HG02623 (cell line): Measurements from ENCODE around the gene SLC38A10.

Experiments used
- ATAC-seq: cut with Tn5 transposase; IDR thresholded peaks from one replicate; pipeline ENCODE4 v1.9.1; 2021; ENCODE audit warnings: moderate library complexity; ENCODE audit not compliant: unreplicated experiment

The SLC38A10 gene

DNA sequence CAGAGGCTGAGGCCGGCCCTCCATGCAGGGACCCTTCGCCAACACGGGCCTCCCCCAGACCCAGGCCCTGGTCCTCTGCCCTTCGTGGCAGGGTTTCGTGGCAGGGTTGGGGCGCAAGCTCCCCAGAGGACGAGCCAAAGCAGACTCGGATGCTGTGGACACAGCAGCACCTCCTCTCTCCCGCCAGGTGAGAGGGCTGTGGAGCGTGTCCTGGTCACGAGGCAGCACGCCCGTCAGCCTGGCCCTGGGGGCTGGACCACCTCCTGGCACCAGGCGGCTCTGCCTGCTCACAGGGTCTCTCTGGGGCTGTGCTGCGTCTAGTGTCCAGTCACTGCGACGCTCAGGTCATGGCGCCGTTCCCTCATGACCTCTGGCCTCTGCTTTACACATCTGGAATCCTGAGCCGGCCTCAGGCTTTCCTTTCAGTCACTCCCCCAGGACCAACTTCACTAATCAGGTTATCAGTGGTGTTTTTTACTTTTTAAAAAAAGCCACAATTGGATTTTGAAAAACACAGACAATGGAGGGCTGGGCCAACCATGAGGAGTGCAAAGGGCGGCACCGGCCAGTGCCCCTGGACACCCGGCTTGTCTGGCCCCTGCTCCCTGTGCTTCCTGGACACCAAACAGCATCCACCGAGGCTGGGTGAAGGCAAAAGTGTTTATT lies 50.6 kb downstream of the SLC38A10 start:
- ATAC-seq: no peak

DNA sequence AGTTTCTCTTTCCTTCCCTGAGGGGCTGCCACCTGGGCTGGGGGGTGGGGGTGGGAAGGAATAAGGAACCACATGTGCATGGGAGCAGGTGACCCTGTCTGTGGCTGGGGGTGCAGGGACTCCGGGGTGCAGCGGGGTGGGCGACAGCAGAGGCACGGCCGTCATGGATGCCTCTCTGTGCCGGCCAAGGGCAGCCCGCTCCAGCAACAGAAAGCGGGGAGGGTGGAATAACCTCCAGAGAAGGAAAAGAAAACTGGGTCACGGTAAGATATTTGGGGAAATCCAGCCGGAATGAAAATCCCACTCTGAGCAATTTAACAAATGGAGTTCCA lies 51.8 kb downstream of the SLC38A10 start:
- ATAC-seq: no peak

DNA sequence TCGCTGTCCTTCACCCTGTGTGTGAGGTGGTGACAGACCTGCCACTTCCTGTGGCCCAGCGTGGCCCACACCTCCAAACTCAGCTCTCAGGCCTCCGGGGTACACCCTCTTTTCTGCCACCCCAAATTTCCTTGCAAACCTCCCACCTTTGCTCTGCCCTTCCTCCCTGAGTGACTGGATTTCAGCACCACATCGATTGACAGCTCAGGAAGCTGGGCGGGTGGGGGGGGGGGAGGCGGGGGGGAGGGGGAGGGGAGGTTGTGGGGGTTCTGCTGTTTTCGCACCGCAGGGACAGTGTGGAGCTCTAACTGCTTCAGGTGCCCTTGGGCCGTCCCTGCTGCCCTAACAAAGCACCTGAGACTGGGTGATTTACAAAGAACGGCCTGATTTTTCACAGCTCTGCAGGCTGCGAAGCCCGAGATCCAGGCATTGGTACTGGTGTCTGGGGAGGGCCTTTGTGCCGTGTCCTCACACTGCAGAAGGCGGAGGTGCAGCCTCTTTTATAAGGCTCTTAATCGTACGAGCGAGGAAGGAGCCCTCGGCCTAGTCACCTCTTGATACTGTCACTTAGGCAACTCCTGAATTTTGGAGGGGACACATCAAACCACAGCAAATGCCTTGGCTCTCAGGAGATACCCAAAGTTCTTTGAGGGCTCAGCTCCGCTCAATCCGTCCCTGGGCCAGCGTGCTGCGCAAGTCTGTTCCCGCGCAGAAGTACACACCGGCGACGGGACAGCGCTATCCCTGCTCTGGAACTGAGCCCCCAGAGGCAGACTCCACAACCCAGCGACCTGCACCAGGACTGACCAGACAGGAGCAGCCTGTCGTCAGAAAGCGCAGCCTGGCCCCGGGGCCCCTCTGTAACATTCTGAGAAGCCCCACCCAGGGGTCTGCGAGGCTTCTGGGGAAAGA lies 52.4 kb downstream of the SLC38A10 start:
- ATAC-seq: no peak

DNA sequence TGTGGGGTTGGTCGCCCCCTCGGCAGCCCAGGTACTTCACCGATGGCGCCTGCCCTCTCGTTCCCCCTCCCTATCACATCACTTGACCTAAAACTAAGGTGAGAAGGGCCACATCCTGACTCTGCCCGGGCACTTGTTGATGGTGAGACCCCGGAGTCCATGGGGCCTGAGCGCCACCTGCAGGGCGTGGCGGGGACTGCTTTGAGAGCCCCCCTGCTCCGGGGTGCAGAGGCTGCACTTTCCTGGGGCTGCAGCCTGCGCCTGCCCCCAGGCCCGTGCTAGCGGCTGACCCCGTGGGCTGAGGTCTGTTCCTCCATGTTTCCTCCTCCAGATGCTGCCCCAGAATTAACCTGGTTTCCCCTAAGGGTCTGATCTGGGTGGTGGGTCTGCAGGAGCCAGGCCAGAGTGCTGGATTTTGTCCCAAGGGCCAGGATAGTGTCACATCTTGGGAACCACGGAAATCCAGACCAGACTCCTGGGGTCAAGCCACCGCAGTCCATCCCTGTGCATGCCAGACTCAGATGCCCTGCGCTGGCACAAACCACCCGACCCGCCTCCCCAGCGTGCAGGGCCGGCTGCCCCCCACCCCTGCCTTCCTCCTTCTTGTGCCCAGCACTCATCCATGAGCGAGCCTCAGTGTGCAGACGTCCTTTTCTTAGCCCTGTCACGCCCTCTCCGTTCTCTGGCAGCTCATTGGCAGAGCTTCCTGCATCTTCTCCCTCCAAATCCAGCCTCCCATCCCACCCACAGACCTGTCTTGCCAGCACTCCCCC lies 53.3 kb downstream of the SLC38A10 start:
- no peak for ATAC-seq

DNA sequence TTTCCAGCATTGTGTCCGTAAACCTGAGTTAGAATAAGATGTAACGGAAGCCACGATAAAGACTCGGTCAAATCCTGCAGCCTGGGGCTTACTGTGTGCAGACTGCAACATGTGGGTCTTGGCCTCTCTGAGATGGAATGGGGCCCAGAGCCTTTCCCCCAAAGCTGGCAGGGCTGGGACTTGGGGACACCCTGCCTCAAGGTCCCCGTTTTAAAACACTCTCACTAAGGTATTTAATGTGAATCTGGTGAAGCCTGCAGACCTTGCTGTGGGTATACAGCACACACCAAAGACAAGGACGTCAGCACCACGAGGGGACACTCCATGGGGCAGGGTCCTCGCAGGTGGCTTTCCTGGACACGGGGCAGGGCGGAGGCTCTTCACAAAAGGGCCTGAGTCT lies 53.9 kb downstream of the SLC38A10 start:
- no peak for ATAC-seq

DNA sequence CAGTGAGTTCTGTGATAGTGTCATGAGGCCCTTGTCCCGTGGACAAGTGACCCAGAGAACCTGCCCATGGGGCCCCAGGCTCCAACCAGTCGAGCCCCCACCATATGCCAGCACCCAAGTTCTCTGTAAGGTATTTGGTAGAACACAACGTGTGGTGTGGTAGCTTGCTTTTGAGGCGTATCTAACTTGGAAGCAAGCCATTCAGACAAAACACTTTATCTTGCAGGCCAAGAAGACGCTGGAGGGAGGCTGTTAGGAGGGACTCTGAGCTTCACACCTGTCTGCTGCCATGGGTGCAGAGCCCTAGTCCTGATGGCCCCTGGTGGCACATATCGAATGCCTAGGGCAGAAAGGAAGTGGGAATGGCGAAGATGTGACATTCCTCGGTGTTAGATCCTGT lies 54.3 kb downstream of the SLC38A10 start:
- ATAC-seq: no peak

DNA sequence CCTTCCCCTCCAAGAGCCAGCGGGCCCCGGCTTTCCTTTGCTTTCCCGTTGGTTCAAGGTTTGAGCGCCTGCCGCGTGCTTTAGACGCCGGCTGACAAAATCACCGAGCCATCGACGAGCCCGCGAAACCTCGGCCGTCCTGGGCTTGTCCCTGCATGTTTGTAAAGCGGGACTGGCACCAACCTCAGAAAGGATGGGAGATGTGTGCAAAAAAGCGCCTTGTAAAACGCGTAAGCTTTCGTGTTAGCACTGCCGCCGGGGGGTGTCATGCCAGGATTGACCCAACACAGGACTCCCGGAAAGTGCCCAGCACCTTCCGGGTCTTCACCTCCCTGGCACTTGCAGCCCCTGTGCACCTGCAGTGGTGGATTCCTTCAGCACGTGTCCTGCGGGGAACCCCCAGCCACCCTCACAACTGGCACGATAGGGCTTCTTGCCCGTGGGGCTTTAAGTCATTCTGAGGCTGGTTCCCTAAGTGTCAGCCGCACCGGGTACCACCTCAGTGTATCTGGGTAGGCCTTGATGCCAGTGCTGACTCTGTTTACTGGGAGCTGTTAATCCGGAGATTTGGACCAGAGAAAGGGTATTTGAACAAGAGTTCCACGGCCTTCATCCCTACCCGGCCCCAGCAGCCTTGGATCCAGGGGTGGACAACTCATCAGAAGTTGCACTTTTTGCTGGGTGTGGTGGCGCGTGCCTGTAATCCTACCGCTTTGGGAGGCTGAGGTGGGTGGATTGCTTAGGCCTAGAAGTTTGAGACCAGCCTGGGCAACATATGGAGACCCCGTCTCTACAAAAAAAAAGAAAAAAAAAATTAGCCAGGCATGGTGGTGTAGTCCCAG lies 55.2 kb downstream of the SLC38A10 start:
- ATAC-seq: no peak

DNA sequence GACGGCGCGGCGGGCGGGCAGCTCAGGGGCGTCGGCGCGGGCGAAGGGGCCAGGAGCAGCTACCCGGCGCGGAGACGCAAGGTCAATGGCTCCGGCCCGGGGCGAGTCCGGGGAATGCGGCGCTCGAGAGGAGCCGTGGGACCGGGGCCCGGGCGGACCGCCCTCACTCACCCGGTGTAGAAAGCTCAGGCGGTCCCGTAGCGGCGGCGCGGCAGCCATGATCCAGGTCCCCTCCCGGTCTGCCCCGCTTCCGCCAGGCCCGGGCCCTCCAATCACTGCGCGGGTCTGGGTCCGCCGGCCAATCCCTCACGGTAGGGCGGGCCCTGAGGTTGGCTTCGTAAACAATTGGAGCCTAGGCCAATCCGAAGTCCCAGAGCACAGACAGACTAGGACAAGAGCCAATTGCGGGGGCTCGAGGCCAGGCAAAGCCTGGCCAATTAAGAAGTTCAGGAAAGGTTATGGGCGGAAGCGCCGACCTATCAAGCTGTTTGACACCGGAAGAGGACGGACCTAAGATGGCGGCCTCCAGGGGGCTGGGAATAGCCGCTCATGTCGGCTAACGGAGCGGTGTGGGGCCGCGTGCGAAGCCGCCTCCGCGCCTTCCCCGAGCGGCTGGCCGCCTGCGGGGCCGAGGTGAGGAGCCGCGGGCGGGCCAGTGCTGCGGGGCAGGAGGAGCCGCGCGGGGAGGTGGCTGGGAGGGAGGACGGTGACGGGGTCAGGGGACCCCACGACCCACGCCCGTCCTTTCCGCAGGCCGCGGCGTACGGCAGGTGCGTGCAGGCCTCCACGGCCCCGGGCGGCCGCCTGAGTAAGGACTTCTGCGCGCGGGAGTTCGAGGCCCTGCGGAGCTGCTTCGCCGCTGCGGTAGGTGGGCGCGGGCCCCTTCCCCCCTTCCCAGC lies 56.0 kb downstream of the SLC38A10 start, which contains the start of the genes NDUFAF8 and TEPSIN:
Gene NDUFAF8 (plus strand): TSS at position 504 of the 899 bp plus-strand sequence. CDS start 46 bp downstream, at position 550.
Gene TEPSIN (minus strand): TSS at position 241 of the 899 bp plus-strand sequence. CDS start 22 bp downstream, at position 219.
- ATAC-seq: peak; percentile 90

DNA sequence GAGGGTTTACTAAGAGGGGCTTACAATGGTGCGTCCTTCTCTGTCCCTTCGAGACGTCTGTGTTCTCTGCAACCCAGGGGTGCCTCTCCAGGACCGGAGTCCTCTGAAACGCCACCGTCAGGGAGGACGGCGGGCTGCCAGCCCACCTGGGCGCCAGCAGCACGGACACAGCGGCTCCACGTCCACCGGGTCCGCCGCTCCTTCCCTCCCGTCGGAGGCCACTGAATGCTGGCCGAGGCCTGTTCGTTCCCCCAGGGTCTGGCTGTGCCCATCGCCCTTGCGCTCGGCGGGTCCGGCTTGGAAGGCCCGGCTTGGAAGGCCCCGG lies 56.7 kb downstream of the SLC38A10 start:
- no peak for ATAC-seq

DNA sequence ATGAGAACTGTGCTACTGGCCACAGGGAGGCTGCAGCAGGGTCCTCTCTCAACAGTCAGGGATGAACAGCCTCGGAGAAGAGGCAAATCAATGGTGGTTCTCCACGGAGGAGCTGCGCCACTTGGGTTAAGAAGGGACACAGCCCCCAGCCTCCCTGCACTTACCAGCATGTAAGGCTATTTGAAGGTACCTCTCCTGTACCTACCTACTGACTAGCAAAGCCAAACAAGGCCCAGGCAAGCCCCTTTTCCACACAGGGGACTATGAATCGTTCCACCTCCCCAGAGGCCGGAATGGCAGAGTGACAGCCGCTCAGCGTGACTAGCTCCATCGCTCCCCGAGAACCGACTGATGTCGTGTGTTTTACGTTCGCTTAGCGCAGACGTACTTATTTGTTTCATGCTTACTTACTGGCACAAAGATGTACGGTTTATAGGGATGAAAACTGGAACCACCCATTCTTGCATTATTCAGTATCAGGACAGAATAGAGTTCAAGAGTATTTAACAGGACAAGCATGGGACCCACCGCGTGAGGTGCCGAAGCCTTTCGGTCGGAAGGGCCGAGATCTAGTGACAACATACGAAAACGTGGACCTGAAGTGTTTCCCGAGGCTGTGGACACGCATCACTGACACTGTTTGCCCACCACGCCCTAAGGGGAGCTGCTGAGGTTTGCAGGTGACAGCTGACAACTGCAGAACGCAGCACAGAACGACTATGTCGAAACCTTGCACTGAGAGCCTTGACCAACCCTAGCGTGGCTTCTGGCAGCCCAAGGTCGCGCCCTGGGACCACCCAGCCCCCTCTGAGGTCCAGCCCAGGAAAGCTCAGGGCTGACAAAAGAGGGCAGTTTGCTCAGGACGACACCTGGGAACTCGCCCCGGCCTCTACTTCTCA lies 57.3 kb downstream of the SLC38A10 start:
- ATAC-seq: no peak

DNA sequence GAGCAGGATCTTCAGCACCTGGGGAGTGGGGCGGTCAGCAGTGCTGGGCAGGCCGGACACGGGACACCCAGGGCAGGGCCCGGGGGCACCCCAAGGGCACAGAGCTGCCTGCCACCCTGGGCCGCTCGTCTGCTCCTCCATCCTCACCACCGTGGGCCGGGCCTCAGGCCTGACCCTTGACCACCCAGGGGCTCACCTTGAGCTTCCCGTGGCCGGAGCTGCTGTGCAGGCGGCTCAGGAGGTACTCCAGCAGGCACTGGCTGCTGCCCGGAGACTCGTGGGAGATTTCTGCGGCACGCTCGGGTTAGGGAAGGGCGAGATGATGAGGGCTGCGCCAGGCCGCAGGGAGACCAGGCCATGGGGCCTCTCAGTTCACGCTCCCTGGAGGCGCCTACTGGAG lies 58.3 kb downstream of the SLC38A10 start:
- no peak for ATAC-seq

DNA sequence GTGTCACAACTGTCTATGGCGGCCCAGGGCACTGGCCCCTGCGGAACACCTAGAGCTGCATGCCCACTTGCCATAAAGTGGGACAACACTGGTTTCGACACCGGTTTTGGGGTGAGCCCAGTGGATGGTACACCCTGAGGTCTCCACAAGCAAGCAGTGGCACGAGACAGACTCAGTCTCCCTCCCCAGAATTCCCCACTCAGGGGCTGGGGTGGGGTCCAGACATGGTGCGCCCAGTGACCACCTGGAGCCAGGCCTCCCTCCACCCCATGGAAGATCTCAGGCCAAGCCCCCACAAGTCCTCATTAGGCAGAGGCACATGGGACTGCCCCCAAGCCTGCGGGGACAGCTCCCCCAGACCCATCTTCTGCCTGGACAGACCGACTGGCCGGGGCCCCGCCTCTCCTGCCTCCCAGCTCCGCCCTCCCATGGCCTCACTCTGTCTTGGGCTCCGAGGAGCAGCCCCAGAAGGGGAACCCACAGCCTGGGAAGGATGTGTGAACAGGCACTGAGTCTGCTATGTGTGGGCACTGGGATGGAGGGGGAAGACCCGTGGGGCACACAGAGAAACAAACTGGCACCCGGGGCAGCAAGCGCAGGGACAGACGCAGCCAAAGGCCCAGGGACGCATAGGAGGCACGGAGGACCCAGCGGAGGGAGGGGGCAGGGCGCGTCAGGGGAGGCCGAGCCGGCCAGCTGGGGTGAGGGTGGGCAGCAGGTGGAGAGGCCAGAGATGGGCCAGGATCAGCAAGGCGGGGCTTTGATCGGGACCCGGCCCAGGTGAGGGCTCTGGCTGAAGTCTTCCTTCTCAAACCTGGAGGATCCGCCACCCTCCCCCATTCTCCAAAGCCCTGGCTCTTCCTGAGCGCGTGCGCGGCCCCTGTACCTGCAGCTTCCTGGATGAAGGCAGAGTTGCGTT lies 59.0 kb downstream of the SLC38A10 start:
- ATAC-seq: no peak

DNA sequence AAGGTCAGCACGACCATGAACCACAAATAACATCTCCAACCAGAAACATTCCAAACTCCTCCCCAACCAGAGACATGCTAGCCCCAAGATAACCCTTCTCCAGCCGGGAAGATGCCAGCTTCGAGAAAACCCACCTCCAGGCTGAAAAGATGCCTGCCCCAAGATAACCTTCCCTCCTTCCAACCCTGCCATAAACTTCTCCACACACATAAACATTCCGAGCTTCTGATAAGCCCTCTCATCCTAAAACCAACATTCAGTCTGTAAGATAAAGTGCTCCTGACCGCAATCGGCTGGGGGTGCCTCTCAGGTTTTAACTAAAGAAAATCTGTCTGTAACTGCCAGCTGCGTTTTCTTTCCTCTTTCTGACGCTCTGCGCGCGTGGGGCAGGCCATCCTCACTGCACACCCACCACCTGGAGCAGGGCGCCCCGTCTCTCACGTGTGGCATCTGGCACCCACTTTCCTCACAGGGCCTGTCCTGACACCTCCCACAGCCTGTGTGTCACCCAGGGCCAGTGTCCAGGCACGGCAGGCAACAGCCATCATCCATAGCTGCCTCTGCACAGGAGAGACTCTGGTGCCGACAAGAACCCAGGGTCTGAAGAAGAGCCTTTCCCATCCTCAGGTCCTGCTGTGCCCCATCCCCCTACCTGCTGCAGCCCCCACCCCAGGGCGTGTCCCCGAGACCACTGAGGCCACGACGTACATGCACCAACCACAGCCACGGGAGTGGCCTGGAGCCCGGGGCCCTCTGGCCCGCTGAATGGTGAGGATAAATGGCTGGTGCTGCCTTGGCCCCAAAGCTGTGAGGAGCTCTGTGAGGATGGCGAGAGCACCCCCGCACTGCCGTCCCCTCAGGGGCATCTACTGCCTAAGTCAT lies 59.9 kb downstream of the SLC38A10 start:
- ATAC-seq: no peak

DNA sequence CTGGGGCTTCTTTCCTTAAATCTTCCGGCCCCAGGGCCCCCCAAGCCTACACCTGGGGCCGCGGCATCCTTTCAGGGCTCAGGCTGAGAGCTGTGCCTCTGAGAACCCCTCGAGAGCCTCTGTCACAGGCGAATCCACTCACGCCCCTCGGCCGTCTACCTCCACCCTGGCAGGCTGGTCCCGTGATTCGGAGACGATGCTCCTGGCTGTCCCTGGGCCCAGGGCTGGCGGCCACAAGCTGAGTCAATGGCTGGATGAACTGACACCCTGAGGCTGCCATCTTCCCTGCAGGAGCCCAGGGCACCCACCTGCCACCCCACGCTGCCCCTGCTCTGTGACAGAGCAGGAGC lies 60.6 kb downstream of the SLC38A10 start:
- no peak for ATAC-seq

DNA sequence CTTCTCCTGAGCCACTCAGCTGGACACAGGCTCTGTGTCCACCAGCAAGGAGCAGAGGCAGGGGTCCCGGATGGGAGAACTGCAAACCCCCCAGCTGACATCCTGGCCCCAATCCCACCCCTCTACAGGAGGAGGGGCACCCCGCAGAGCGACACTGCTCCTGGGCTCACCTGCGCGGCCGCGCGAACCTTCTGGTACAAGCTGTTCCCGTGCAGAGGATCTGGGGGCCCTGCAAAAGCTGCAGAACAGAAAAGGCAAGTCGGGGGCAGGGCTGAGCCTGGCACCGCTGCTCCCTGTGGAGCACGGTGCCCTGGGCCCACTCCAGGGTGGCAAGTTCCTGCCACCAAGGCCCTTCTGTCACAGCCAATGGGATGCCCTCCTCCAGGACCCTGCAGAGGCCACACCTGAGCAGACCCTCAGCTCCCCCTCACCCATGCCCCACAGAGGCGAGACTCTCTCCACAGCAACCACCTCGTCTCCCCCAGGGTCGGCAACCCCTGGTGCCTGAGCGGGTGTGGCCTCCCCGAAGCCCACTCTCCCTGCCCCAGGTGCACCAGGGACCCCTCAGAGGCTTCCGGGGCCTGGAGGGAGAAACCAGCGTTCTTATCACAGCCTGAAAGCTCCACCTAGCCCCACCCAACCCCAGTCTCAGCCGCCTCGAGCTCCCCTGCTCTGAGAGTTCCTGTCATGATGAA lies 61.1 kb downstream of the SLC38A10 start:
- ATAC-seq: no peak

DNA sequence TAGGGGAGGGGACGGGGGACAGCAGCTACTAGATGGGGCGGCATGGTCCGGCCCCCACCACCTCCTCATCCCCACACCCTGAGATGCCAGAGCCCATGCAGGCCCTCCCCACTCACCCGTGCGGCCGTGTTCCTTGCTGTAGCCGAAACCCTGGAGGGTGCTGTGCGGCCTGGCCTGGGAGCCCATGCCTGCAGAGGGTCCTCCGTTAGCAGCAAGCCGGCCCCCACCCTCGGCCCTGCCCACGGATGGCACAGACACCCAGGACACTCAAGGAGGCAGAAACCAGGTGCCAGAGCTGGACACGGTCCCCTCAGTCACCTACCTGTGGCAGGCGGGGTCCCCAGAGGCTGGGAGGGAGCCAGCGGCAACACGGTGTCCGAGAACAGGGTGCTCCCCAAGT lies 61.8 kb downstream of the SLC38A10 start:
- no peak for ATAC-seq
